Measurements from ENCODE around the gene TRABD. TPM values are rescaled to one million over a fixed set of nuclear protein-coding genes. Genes with fewer than 3 reads are reported as not detected.

Gene TRABD
- total RNA-seq, 1 donor from 2014 or later, result 34.8 TPM

GRCh38 chr22:50186761-50187523 lies 1.2 kb downstream of the TRABD start:
- DNase-seq (ENCODE audit: low read depth, low spot score), result no peak

- no peak for DNase-seq (ENCODE audit: low read depth, low spot score)
These were observed 2.6 kb downstream of the TRABD start for GRCh38 chr22:50188356-50188755.

GRCh38 chr22:50189184-50189848 lies 3.6 kb downstream of the TRABD start:
- DNase-seq (ENCODE audit: low read depth, low spot score), result no peak

GRCh38 chr22:50189849-50190181 lies 4.1 kb downstream of the TRABD start:
- no peak for DNase-seq (ENCODE audit: low read depth, low spot score)

- no peak for DNase-seq (ENCODE audit: low read depth, low spot score)
These were observed 4.6 kb downstream of the TRABD start for GRCh38 chr22:50190182-50190940.

GRCh38 chr22:50190941-50191741 lies 5.4 kb downstream of the TRABD start:
- DNase-seq (ENCODE audit: low read depth, low spot score), result no peak

GRCh38 chr22:50192436-50193204 lies 6.9 kb downstream of the TRABD start:
- no peak for DNase-seq (ENCODE audit: low read depth, low spot score)

- DNase-seq (ENCODE audit: low read depth, low spot score), result no peak
These were observed 7.9 kb downstream of the TRABD start for GRCh38 chr22:50193621-50194020.

- DNase-seq (ENCODE audit: low read depth, low spot score), result no peak
These were observed 8.5 kb downstream of the TRABD start for GRCh38 chr22:50194037-50194805.

GRCh38 chr22:50196256-50196655 lies 10.5 kb downstream of the TRABD start:
- DNase-seq (ENCODE audit: low read depth, low spot score), result no peak

- no peak for DNase-seq (ENCODE audit: low read depth, low spot score)
These were observed 11.5 kb downstream of the TRABD start for GRCh38 chr22:50197000-50197800.

GRCh38 chr22:50197856-50198623 lies 12.3 kb downstream of the TRABD start:
- no peak for DNase-seq (ENCODE audit: low read depth, low spot score)

GRCh38 chr22:50198624-50199017 lies 12.9 kb downstream of the TRABD start:
- DNase-seq (ENCODE audit: low read depth, low spot score), result no peak

- no peak for DNase-seq (ENCODE audit: low read depth, low spot score)
These were observed 13.6 kb downstream of the TRABD start for GRCh38 chr22:50199251-50199721.

- DNase-seq (ENCODE audit: low read depth, low spot score), result no peak
These were observed 14.2 kb downstream of the TRABD start for GRCh38 chr22:50199829-50200460.

- peak; percentile 44 for DNase-seq (ENCODE audit: low read depth, low spot score)
These were observed 14.9 kb downstream of the TRABD start, which contains the start of gene SELENOO for GRCh38 chr22:50200461-50201190. Gene SELENOO, plus strand, starts transcription at chr22:50201011. Its CDS starts 26 bp downstream, at chr22:50201037.

Measured in pulmonary artery endothelial cell (primary cell).